HEK293T (cell line): ENCODE measurements around the gene ARHGEF18.

Experiments used
- CTCF ChIA-PET: fragments of 350-600 bp; formaldehyde crosslinking; extraction: SDS; loops from one replicate; lab custom pipeline; 2021; ENCODE audit warnings: antibody characterized with exemption, inconsistent platforms; lab: Yijun Ruan, JAX
- POLR2A ChIA-PET: fragments of 350-600 bp; formaldehyde crosslinking; extraction: SDS; loops from one replicate; lab custom pipeline; 2020; ENCODE audit warnings: antibody characterized with exemption, inconsistent platforms; lab: Yijun Ruan, JAX
- DNase-seq: peaks from one replicate; pipeline ENCODE4 v3.0.0; 2012; ENCODE audit warnings: mixed read lengths; ENCODE audit errors: extremely low spot score
- ARNT ChIP-seq: fragments of 450-650 bp; IDR thresholded peaks from 2 replicates; pipeline ENCODE4 v1.6.1; 2017; ENCODE audit warnings: mild to moderate bottlenecking
- BHLHE40 ChIP-seq: fragments of 450-650 bp; IDR thresholded peaks from 2 replicates; pipeline ENCODE4 v1.6.1; 2016; ENCODE audit warnings: mild to moderate bottlenecking, moderate library complexity, borderline replicate concordance
- CTBP1 ChIP-seq: fragments of 450-650 bp; IDR thresholded peaks from 2 replicates; pipeline ENCODE4 v1.6.1; 2016; ENCODE audit warnings: borderline replicate concordance
- ELF4 ChIP-seq: fragments of 450-650 bp; IDR thresholded peaks from 2 replicates; pipeline ENCODE4 v1.6.1; 2017; ENCODE audit warnings: antibody characterized with exemption
- FOXA1 ChIP-seq: fragments of 450-650 bp; IDR thresholded peaks from 2 replicates; pipeline ENCODE4 v1.6.1; 2016; ENCODE audit warnings: mild to moderate bottlenecking
- FOXK2 ChIP-seq: fragments of 450-650 bp; IDR thresholded peaks from 2 replicates; pipeline ENCODE4 v1.6.1; 2016; ENCODE audit warnings: mild to moderate bottlenecking
- FOXM1 ChIP-seq: fragments of 450-650 bp; IDR thresholded peaks from 2 replicates; pipeline ENCODE4 v1.6.1; 2017; ENCODE audit warnings: mild to moderate bottlenecking, borderline replicate concordance
- HDGF ChIP-seq: fragments of 450-650 bp; IDR thresholded peaks from 2 replicates; pipeline ENCODE4 v1.6.1; 2017; ENCODE audit warnings: antibody characterized with exemption, borderline replicate concordance
- L3MBTL2 ChIP-seq: fragments of 450-650 bp; conservative IDR thresholded peaks from 2 replicates; pipeline ENCODE4 v1.6.1; 2016; ENCODE audit warnings: mild to moderate bottlenecking
- LEF1 ChIP-seq: fragments of 450-650 bp; IDR thresholded peaks from 2 replicates; pipeline ENCODE4 v1.6.1; 2017; ENCODE audit warnings: mild to moderate bottlenecking, borderline replicate concordance
- NFRKB ChIP-seq: fragments of 450-650 bp; IDR thresholded peaks from 2 replicates; pipeline ENCODE4 v1.6.1; 2016; ENCODE audit warnings: mild to moderate bottlenecking, moderate library complexity
- SP1 ChIP-seq: fragments of 450-650 bp; IDR thresholded peaks from 2 replicates; pipeline ENCODE4 v1.6.1; 2017
- SUZ12 ChIP-seq: fragments of 450-650 bp; IDR thresholded peaks from 2 replicates; pipeline ENCODE4 v1.6.1; 2016; ENCODE audit warnings: mild to moderate bottlenecking
- TARDBP ChIP-seq: fragments of 450-650 bp; IDR thresholded peaks from 2 replicates; pipeline ENCODE4 v1.6.1; 2016
- ZNF384 ChIP-seq: fragments of 450-650 bp; IDR thresholded peaks from 2 replicates; pipeline ENCODE4 v1.6.1; 2016
- TF ChIP-seq, protein P1 (sequence below): fragments of 450-650 bp; IDR thresholded peaks from 2 replicates; pipeline ENCODE4 v1.6.1; 2016

The ARHGEF18 gene

DNA sequence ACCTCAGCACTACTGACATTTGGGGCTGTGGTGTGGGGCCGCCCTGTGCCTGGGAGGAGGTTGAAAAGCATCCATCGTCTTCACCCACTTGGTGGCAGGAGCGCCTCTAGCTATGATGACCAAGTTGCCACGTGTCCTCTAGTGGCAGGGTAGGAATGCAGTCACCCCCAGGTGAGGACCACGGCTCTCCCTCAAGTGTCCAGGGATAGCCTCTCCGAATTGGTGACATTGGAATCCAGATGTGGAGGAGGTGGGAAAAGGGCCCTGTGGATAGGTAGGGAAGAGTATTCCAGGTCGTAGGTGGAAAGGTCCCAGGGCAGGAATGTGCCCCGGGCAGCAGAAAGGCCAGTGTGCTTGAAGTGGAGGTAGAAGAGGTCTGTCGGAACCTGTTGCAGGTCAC lies 37.6 kb downstream of the ARHGEF18 start:
- DNase-seq = no peak
- CTCF ChIA-PET = no interaction called here
- no peak for TF ChIP-seq BHLHE40
- no peak for TF ChIP-seq ARNT
- no peak for TF ChIP-seq LEF1
- TF ChIP-seq FOXA1 = no peak
- no peak for TF ChIP-seq HDGF
- TF ChIP-seq L3MBTL2 = no peak
- no peak for TF ChIP-seq CTBP1
- TF ChIP-seq SUZ12 = no peak
- TF ChIP-seq, protein P1, sequence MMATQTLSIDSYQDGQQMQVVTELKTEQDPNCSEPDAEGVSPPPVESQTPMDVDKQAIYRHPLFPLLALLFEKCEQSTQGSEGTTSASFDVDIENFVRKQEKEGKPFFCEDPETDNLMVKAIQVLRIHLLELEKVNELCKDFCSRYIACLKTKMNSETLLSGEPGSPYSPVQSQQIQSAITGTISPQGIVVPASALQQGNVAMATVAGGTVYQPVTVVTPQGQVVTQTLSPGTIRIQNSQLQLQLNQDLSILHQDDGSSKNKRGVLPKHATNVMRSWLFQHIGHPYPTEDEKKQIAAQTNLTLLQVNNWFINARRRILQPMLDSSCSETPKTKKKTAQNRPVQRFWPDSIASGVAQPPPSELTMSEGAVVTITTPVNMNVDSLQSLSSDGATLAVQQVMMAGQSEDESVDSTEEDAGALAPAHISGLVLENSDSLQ = no peak
- no peak for TF ChIP-seq ELF4
- no peak for TF ChIP-seq FOXK2
- TF ChIP-seq ZNF384 = no peak
- no peak for TF ChIP-seq SP1
- no peak for TF ChIP-seq TARDBP
- no peak for TF ChIP-seq FOXM1
- no peak for TF ChIP-seq NFRKB
- POLR2A ChIA-PET = no interaction called here

DNA sequence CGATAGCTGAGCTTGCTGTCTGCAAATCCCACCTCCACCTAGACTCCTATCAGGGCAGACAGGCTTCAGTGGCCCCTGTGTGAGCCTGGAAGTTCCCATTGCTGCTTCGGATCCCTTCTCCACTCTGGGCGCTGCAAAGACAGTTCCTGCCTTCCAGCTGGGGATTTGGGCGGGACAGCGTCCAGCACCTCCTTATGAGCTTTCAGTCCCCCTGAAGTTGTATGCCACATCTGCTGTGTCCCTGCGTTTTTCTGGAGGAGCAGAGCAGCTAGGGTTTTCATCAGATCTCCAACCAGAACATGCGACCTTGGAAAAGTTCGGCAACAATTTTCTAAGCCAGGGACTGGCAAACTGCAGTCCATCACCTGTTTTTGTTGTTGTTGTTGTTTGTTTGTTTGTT lies 38.0 kb downstream of the ARHGEF18 start:
- ChIA-PET CTCF (interaction anchor here (0.7 kb wide), 1 partner anchor 288 kb away, joined by 3 read pairs; no protein-coding TSS in a partner anchor), POLR2A (no interaction called here)
- TF ChIP-seq CTBP1 (no peak), ELF4 (no peak), FOXK2 (no peak), NFRKB (no peak), FOXA1 (no peak), SUZ12 (no peak), HDGF (no peak), TARDBP (no peak), BHLHE40 (no peak), ZNF384 (no peak), FOXM1 (no peak), L3MBTL2 (no peak)
- no peak for DNase-seq

DNA sequence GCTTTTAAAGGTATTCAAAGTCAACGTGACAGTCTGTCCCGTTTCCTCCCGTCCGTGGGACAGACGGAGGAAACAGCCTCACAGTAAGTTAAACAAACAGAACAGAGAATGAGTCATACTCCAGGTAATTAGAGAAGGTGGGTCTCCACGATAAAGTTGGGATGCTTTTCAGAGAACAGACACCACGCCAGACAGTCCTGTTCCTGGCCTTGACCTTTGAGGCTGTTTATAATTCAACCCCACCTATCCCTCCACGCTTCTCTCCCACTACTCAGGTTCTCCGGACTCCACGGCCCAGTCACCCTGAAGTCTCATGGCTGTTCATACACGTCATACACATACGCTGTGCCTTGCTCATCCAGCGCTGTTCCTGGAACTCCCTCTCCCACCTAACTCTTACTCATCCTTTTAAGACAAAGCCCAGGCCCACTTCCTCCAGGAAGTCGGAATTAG lies 42.5 kb downstream of the ARHGEF18 start:
- POLR2A ChIA-PET = no interaction called here
- DNase-seq = no peak
- no peak for TF ChIP-seq ELF4
- TF ChIP-seq, protein P1 = no peak
- TF ChIP-seq CTBP1 = no peak
- TF ChIP-seq BHLHE40 = no peak
- no peak for TF ChIP-seq L3MBTL2
- TF ChIP-seq SUZ12 = no peak
- TF ChIP-seq LEF1 = no peak
- TF ChIP-seq HDGF = no peak
- CTCF ChIA-PET = interaction anchor here (1.9 kb wide), 1 partner anchor 11 kb away, joined by 9 read pairs; no protein-coding TSS in a partner anchor

DNA sequence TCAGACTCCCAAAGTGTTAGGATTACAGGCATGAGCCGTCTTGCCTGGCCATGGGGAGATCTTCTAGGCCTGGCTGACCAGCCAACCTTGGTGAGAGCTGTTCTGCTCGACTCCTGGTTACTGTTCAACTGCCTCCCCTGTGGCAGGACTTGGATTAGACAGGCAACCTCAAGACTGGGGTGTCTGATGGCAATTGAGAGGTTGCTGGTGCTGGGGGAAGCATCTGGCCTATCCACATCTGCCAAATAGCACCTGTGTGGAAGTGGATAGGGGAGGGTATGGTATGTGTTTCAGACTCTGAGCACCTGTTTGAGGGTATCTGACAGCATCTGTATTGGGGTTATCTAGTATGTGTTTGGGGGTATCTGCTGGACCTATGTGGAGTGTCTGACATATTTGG lies 44.7 kb downstream of the ARHGEF18 start:
- TF ChIP-seq BHLHE40 = no peak
- TF ChIP-seq TARDBP = no peak
- TF ChIP-seq, protein P1 = no peak
- no peak for TF ChIP-seq ARNT
- TF ChIP-seq SUZ12 = no peak
- TF ChIP-seq FOXM1 = no peak
- no peak for TF ChIP-seq ELF4
- no peak for TF ChIP-seq FOXA1
- no peak for TF ChIP-seq HDGF
- TF ChIP-seq CTBP1 = no peak
- no peak for TF ChIP-seq FOXK2
- no peak for TF ChIP-seq NFRKB
- TF ChIP-seq LEF1 = no peak
- no peak for TF ChIP-seq ZNF384
- CTCF ChIA-PET = interaction anchor here (1.9 kb wide), 1 partner anchor 13 kb away, joined by 9 read pairs; no protein-coding TSS in a partner anchor
- DNase-seq = no peak
- POLR2A ChIA-PET = interaction anchor here (1.2 kb wide), 1 partner anchor 294 kb away, joined by 4 read pairs; no protein-coding TSS in a partner anchor

DNA sequence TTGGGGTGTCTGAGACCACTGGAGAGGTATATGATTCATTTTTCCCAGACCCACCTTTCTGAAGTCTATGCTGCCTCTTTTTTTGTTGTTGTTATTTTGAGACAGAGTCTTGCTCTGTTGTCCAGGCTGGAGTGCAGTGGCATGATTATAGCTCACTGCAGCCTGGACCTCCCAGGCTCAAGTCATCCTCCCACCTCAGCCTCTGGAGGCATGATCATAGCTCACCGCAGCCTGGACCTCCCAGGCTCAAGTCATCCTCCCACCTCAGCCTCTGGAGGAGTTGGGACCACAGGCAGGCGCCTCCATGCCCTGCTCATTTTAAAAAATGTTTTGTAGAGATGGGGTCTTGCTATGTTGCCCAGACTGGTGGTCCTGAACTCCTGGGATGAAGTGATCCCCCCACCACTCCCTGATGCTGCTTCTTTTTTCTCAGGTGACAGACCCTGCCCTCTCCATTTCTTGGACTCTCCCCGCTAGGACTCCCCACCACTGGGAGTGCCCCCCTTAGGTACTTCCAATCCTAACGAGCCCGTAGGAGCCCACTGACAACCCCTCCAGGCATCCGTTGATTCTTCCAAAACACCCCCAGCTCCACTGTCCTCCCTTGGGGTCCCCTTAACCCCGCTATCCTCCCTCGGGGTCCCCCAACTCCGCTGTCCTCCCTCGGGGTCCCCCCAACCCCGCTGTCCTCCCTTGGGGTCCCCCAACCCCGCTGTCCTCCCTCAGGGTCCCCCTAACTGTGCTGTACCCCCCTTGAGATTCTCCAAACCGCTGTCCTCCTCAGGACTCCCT lies 45.4 kb downstream of the ARHGEF18 start:
- ChIA-PET CTCF (no interaction called here), POLR2A (interaction anchor here (0.6 to 1.7 kb wide), 3 partner anchors 13 to 128 kb away, joined by 3 to 6 read pairs (median 3); partner anchors contain the start of gene MCOLN1)
- no peak for DNase-seq
- no peak for TF ChIP-seq CTBP1
